ENCODE results near the gene NAB2.
A peak's percentile ranks its signal among the peaks of the same experiment; 100 is the strongest.
"Not testable (repeated sequence)": the region's sequence is repeated elsewhere in the genome, so short reads cannot be mapped to it uniquely, and the experiment has no call there.

Gene NAB2

DNA sequence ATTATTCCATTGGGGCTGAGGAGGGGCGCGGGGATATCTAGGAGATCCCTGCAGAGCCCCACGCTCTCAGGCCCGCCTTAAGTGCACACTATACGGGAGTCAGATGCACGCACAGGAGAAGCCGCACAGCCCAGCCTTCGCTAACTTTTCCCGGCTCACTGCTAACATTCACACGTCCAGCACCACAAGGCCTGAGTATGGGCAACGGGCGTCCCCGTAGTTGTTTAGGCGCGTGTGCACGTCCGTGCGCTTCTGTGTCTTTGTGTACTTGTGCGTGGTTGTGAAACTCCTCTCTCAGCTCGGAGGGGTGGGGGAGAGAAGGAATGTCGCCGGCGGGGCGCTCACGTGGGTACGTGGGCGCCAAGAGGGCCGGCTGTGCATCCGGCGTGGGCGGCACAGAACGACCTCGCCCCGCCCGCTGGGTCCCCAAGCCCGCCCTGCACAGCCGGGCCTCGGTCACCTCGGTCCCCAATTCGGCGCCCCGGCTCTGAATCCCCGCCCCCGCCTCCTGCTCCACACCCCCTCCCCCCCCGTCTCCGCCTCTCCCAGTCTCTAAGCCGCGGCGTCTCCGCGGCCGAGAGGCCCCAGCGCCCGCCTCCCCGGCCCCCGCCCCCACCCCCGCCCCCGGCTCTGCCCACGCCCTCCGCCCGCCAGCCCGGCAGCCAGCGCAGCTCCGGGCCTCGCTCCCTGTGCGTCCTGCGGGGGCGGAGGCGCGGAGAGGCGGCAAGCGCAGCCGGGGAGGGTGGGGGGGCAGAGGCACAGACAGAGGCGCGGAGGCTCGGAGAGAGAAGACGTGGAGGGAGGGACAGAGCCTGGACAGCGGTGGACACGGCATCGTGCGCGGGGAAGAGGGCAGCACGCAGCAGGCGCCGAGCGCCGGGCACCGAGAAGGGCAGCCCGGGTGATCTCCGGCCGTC is at the start of gene NAB2:
Gene NAB2, plus strand, starts transcription at position 761 of the 917 bp plus-strand sequence. CDS start 158 bp downstream, outside the sequence.
- peak; percentile 66 for DNase-seq

DNA sequence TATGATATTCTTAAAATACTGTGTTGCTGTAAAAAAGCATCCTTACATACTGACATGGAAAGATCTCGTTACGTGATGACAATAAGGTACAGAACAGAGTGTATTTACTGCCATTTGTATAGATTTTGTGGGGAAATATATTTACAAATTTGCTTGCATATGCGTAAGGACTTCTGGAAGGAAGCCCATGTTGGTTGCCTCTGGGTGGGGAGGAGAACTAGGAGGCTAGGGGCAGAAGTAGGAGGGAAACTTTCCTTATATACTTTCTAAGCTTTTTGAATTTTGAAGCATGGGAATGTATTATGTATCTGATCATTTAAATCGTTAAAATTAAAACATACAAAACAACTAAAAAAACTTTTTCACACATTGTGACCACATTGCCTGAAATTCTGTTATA is 48.7 kb upstream of the NAB2 start:
- DNase-seq: no peak

GRCh38 chr12:57040750-57041149 is 48.2 kb upstream of the NAB2 start:
- no peak for DNase-seq

- DNase-seq: no peak
Observed at GRCh38 chr12:57042695-57043094, 46.2 kb upstream of the NAB2 start.

- DNase-seq: no peak
Observed at GRCh38 chr12:57044468-57044867, 44.4 kb upstream of the NAB2 start.

DNA sequence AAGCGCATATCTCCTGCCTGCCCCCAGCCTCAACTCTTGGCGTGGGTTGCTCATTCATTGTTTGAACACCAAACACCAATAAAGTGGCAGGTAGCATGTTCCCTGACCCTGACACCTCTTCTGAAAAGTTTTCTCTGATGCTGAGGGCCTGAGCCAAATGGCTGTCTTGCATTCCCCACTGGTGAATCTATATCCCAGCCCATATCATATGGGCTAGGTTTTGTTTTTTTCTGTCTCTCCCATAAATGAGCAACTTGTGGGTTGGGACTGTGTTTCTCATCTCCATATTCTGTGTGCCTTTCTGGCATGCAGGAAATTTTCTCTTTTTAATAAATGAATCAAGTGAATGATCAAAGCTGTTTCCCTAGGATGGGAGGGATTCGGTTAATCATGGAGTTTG is 44.0 kb upstream of the NAB2 start:
- DNase-seq: no peak

- DNase-seq: no peak
Observed at GRCh38 chr12:57046086-57046791, 42.7 kb upstream of the NAB2 start.

DNA sequence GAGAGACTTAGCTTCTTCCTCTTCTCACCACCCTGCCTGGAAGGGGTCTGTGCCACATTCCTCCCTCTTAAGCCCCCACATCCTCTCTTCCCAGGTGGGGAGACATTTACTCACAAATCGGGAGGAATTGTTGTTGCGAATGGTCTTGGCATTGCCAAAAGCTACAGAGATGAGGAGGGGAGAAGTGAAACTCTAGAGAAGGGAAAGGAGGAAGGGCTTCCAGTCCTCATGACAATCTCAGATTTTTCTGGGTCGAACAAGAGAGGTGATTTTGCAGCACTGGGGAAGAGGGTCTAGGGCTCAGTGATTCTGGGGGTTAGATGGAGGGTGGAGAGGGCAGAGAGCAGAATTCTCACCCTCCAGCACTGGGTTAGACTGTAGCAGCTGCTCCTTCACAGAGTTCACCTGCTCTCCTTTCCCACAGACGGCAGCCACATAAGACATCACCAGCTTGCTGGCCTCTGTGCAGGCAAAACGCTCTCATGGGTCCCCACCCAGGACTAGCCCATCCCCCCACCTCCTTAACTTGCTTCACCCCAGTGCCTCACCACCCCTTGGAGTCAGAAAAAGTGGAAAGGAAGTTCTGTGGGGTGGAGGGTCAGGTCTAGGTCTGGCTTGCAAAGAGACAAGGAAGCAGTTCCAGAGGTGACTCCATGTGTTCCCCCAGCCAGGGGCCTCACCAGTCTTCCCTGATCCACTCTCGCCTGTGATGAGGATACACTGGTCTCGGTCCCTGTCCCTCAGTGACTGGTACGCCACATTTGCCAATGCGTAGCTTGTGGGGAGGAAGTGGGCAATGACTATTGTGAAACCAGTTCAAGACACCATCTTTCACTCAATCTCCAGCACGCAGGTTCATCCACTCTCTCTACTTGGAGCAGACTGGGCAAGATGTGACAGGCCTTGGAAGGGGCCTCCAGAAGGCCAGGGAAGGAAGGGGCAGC is 41.7 kb upstream of the NAB2 start:
- DNase-seq: no peak

DNA sequence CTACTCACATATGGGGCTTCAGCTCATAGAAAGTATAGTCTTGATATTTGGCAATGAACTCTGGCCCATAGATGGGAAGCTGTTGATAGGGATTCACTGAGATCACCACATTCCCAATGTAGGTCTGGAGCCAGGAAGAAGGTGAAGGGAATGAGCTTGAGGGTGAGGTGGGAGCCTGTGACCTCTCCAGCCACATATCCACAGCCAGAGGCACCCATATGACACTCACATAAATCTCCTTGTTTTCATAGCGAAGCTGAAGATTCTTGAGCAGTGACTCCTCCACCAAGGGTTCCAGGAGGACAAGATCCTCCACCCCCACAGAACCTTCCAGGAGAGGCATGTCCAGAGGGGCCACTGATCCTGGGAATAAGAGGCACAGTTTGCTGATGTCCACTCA is 40.9 kb upstream of the NAB2 start:
- no peak for DNase-seq

DNA sequence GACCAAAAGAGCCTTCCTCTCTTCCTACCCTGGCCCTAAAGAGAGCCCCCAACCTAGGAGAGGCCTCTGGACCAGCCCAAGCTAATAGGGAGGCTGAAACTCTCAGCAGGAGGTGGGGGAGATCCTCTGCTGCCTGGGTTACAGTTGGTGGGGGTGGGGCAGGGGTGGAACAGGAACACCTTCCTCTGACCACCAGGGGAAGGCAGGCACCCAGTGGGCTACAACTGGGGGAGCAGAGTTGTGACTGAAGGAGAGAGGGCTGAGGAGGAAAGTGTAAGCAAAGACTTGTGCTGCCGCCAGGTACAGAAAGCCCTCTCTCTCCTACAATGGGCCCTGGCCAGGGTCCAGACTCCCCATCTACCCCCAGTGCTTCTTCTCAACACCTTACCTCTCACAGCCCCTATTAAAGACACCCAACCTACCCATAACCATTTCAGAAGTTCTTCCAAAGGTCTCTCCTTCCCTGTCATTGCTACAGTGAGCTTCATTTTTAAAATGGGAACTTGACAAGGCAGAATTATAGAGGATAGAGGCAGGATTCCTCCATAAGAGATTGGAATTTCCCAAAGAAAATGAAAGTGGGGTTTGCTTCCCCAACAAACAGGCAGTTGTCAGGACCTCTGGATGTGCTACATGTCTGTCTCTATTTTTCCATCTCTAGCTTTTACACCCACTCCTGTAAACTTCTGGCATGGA is 40.3 kb upstream of the NAB2 start:
- DNase-seq: no peak

GRCh38 chr12:57049119-57049446 is 39.8 kb upstream of the NAB2 start:
- no peak for DNase-seq

DNA sequence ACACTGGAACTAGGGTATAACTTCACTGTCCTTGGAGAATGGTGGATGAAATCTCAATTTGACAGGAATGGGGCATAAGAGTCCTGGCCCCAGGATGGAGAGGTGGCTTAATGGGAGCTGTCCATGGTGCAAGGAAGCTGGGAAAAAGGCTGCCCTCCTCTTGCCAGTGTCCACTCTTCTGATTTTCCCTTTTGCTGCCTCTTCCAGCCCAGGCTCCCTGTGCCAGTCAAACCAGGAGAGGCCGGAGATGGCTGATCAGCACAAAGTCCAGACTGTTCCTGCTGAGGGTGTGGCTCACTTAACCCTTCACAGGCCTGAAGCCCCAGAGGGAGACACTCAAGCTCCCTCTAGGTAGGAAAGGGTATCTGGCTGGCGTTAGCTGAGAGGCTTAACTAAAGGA is 39.0 kb upstream of the NAB2 start, which contains the start of gene MYO1A:
Gene MYO1A, minus strand, starts transcription at position 240 of the 400 bp plus-strand sequence. CDS start 1,806 bp downstream, outside the sequence.
- no peak for DNase-seq

DNA sequence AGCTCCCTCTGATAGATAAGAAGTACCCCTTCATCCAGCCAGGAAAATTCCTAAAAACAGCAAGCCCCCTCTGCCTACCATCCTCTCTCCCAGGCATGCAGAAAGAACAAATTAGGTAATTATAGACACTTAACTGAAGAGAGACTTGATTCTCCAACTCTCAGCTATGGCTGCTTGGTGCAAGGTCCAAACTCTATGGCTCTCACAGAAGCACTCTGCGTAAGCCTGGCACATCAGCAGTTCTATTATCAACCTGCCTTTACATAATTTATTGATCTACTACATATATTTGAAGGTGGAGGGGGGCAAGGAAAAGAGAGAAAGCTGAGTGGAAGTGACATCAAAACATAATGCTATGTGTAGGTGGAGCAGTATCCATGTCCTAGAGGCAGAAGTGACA is 37.9 kb upstream of the NAB2 start:
- no peak for DNase-seq

DNA sequence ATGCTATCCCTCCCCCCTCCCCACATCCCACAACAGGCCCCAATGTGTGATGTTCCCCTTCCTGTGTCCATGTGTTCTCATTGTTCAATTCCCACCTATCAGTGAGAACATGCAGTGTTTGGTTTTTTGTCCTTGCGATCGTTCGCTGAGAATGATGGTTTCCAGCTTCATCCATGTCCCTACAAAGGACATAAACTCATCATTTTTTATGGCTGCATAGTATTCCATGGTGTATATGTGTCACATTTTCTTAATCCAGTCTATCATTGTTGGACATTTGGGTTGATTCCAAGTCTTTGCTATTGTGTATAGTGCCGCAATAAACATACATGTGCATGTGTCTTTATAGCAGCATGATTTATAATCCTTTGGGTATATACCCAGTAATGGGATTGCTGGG is 35.8 kb upstream of the NAB2 start:
- DNase-seq: not testable (repeated sequence)

DNA sequence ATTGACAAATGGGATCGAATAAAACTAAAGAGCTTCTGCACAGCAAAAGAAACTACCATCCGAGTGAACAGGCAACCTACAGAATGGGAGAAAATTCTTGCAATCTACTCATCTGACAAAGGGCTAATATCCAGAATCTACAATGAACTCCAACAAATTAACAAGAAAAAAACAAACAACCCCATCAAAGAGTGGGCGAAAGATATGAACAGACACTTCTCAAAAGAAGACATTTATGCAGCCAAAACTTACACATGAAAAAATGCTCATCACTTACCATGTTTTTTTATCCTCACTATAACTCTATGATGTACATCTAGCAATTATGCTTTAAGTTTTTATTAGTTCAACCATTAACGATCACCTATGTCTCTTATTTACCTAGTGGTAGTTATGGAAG is 35.0 kb upstream of the NAB2 start:
- not testable (repeated sequence) for DNase-seq

DNA sequence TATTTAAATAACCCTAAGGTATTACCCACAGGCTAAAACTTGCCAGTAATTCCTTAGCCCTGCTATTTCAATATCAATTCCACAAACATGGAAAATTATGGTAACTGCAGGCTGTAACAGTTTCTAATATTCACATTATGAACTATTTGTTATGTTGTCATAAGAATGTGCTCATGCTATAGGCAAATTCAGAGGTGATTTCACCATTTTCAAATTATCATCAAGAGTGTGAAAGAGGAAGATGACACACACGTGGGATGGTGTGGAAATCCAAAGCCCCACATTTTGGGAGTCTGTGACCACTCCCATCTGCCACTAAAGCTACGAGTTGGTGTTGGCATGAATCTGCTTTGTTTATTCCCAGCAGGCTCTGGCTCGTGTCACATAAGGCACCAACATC is 33.1 kb upstream of the NAB2 start:
- DNase-seq: no peak

DNA sequence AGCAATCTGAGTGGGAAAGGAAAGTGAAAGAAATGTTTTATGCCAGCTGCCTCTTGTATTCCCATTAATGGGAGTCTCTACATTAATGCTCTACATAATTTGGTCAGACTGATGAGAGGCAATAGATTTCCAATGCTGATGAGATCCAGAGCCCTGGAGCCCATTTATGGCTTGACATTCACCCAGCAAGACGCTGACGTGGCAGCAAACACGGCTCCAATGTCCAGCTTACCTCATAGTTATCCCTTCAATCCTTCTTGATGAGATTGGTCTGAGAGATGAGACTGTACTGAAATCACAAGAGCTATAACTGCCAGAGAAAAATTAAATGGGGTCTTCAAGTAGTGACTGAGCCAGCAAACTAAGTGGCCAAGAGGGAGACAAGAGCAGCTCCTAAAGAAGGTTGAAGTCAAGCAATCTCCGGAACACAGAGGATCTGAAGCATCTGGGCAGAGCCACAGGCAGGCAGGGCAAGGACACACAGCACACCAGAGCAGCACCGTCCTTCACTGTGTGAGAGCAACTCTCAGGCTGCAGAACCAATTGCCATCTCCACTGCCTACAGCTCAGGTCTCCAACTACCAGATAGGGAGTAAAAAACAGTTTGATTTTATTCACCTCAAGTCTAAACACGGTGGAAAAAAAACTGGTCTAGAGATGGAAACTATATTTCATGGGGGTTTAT is 31.7 kb upstream of the NAB2 start:
- DNase-seq: no peak

DNA sequence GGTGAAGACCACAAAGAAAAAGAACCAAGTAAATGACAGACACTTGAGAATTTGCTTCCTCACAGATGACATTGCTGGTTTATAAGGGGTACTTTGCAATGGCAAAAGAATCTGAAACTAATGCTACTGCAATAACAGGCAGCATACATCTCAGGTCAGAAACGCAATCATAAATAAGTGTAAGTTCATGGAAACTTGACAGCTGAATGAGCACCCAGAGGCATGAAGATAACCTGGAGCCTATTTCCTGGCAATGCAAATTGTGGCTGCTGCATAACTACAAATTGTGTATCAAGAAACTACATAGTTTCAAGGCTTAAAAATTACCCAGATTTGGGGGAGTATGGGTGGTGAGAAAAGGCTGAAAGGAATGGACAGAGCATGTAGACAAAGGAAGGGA is 30.5 kb upstream of the NAB2 start:
- DNase-seq: no peak

DNA sequence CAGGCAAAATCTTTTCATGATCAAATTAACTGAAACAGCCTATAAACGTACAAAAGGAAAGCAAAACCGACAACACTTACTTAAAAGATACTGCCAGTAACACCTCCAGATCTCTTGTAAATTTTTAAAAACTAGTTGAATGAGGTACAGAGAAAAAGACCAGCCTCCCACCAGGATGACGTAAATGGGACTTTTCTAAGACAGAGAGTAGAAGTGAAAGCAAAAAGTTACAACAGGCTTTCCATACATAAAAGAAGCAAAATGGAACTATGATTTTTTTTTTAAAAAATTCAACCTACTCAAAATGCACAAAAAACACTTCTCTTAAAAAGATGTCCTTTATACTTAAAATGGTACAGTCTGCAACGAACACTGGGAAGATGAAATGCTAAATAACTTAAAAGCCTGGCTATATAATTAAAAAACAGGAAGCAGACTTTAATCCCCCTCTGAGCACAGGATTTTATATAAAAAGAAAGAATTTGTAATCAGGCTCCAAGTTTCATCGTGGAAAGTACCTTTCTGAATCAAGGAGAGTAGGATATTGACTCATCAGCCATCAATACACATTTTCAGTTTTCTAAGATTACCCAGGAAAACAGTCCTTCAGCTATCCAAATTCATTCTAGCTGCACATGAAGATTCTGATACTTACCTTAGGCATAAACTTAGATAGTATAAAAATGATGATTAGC is 24.8 kb upstream of the NAB2 start:
- DNase-seq: no peak

GRCh38 chr12:57066245-57066644 is 22.7 kb upstream of the NAB2 start:
- no peak for DNase-seq

- peak; percentile 17 for DNase-seq
Observed at GRCh38 chr12:57069523-57069922, 19.4 kb upstream of the NAB2 start.

Data from NCI-H2107 (cell line).